ENCODE measurements around the gene TGM5. TPM values are rescaled to one million over a fixed set of nuclear protein-coding genes. Genes with fewer than 3 reads are reported as not detected.
A peak's percentile ranks its signal among the peaks of the same experiment; 100 is the strongest.

The TGM5 gene
- total RNA-seq, 8 experiments from 2014 or later: 0.33 to 4.4 TPM; not detected in 6

DNA sequence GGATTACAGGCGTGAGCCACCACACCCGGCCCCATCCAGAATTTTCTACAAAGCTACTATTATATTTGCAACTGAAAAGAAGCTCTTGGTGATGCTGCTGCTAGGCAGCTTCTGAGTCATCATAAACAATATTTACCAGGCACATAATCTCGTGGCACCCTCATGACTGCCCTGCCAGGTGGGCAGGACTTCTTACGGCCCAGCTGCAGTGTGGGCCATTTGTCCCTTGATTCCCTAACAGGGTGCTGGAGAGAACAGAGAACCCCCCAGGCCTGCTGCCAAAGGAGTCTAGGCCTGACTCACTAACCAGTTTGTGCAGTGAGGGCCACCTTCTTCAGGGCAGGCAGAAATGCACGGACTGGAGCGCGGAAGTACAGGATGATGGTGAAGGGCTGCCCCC is 50.8 kb downstream of the TGM5 start:
- 20 to 100% (median 75%) methylated on average over 1 to 6 of the region's 7 CpGs; no CpG with 5 or more reads in 4 of the 10 experiments for WGBS, 10 experiments

DNA sequence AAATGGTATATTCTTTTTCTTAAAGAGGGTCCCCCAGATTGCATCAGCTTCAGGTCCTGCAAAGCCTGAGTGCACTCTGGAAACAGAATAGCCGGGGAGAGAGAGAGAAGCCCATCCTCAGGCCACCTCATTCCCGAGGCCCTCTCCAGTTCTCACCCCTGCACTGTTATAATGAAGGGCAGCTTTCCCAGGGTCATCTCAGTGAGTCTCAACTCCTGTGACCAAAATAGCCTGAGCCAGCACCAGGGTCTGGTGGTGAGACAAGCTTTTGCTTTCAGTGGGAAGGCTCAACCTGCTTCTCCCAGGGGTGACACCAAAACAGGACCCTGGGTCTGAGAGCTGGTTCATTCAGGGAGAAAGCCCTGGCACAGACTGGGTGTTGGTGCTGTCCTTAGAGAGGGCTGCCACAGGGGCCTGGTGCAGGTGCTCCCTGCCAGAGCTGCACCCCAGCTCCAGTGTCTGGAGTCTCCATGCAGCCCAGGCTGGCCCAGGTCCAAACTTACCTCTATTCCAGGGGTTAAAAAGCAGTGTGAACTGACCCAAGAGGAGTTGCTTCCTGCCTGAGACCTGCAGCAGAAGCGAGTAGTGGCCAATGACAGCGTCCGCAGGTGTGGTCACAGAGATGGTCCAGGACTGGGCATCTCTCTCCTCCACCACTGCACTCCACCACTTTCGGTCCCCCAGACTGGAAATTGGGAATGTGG is 52.0 kb downstream of the TGM5 start:
- 27 to 100% (median 83%) methylated on average over 1 to 3 of the region's 6 CpGs; no CpG with 5 or more reads in 7 of the 10 experiments for WGBS, 10 experiments
- in situ Hi-C loops (cut with MboI; ENCODE audit: low pct_unique_long_range_greater_than_20kb in 2 of 9, low sequenced_read_pairs in 9 of 9, unreplicated experiment in 9 of 9): no loop called here
- ATAC-seq (replicated peaks in 6 of 8): no peak

More for the DNA sequence above, 50.8 kb downstream of the TGM5 start:
- ATAC-seq (replicated peaks in 6 of 8): peak in 3 of 8 experiments; percentile 36 to 45 (median 40)
- H3K27ac ChIP-seq: no peak overlapping the region
- no peaks in the 10 kb centered on the region for H3K4me1 ChIP-seq (replicated peaks in 1 of 2)
- in situ Hi-C loops (cut with MboI; ENCODE audit: low pct_unique_long_range_greater_than_20kb in 2 of 9, low sequenced_read_pairs in 9 of 9, unreplicated experiment in 9 of 9): no loop called here
- no peak overlapping the region for H3K4me3 ChIP-seq

DNA sequence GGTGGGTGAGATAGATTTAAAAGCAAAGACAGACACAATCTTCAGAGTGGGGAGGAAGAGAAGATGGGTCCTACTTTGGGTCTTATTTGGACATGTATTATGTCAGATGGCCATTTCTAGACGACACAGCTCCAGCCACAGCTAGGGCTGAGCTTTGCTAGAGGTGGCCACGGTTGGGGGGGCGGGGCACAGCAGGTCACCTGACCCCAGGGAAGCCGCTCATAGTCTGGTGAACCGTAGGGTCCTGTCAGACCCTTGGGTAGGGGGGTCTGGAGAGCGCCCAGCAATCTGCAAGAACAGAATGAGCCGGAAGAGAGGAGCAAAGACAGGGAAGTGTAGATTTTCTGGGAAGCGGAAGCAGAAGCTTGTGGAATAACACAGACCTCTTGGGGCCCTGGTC is 52.6 kb downstream of the TGM5 start:
- ATAC-seq (replicated peaks in 6 of 8): no peak
- 40 to 43% methylated on average over 1 to 2 of the region's 8 CpGs; no CpG with 5 or more reads in 8 of the 10 experiments for WGBS, 10 experiments
- H3K4me1 ChIP-seq (replicated peaks in 1 of 2): no peaks in the 10 kb centered on the region
- in situ Hi-C loops (cut with MboI; ENCODE audit: low pct_unique_long_range_greater_than_20kb in 2 of 9, low sequenced_read_pairs in 9 of 9, unreplicated experiment in 9 of 9): no loop called here
- H3K27ac ChIP-seq: no peak overlapping the region
- no peak overlapping the region for H3K4me3 ChIP-seq

More for the DNA sequence above, 52.0 kb downstream of the TGM5 start:
- no peak overlapping the region for H3K27ac ChIP-seq
- no peaks in the 10 kb centered on the region for H3K4me1 ChIP-seq (replicated peaks in 1 of 2)
- no peak overlapping the region for H3K4me3 ChIP-seq

DNA sequence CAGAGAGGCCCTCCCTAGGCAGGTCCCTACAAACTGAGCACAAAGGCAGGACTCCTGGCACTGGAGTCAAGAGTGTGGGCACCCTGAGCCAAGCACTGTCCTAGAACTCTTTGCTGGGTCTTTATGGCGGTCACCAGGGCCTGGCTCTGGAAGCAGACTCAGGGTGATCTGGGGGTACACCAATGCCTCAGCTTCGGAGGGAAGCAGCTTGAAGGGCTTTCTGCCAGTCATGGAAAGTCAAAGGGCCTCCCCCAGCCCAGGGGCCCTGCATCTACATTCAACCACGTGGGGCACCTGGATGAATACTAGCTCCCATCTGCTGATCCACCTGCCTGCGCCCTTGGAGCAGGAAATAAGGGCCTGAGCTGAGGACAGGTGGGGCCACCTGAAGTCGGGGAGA is 53.3 kb downstream of the TGM5 start:
- Histone ChIP-seq H3K27ac (no peak overlapping the region), H3K4me1 (replicated peaks in 1 of 2) (no peaks in the 10 kb centered on the region), H3K4me3 (no peak overlapping the region)
- WGBS, 10 experiments: 0 to 100% (median 82%) methylated on average over 1 to 4 of the region's 5 CpGs; no CpG with 5 or more reads in 4 of the 10 experiments
- in situ Hi-C loops (cut with MboI; ENCODE audit: low pct_unique_long_range_greater_than_20kb in 2 of 9, low sequenced_read_pairs in 9 of 9, unreplicated experiment in 9 of 9): no loop called here
- no peak for ATAC-seq (replicated peaks in 6 of 8)

DNA sequence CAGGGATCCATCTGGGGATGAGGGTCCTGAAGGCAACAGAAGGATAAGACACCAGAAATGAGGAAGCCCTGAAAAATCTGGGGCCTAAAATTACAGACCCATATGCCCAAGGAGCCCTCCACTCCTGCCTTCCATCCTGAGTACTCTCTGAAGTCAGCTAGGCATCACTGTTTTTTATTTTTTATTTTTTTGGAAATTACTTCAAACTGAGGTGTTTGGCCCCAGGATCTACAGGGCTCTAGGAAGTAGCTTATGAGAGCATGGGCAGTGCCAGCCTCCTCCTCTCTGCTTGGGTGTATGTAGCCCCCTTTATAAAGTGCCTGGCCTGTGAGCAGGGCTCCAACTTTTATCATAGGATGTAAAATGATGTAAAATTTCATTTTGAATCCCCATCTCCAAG is 53.8 kb downstream of the TGM5 start:
- ATAC-seq (replicated peaks in 6 of 8): no peak
- in situ Hi-C loops (cut with MboI; ENCODE audit: low pct_unique_long_range_greater_than_20kb in 2 of 9, low sequenced_read_pairs in 9 of 9, unreplicated experiment in 9 of 9): no loop called here

DNA sequence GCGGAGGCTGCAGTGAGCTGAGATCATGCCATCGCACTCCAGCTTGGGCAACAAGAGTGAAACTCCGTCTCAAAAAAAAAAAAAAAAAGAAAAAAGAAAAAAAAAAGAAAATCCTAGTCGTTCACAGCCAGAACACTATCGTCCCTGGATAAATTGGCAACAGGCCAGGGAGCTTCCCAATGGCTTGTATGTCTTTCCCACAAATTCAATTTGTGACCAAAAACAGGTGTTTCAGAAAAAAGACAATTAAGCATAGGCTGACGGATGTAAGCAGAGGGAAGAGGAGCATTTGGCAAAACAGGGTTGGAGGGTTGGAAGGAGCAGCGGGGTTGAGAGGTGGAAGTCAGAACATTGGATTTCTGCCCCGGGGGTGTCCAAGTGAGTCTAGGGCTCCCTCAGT is 54.4 kb downstream of the TGM5 start:
- 33 to 96% (median 76%) methylated on average over 2 to 8 of the region's 8 CpGs; no CpG with 5 or more reads in 1 of the 10 experiments for WGBS, 10 experiments
- ATAC-seq (replicated peaks in 6 of 8): no peak
- Histone ChIP-seq H3K27ac (no peak overlapping the region), H3K4me1 (replicated peaks in 1 of 2) (no peaks in the 10 kb centered on the region), H3K4me3 (no peak overlapping the region)
- in situ Hi-C loops (cut with MboI; ENCODE audit: low pct_unique_long_range_greater_than_20kb in 2 of 9, low sequenced_read_pairs in 9 of 9, unreplicated experiment in 9 of 9): no loop called here

More for the DNA sequence above, 53.8 kb downstream of the TGM5 start:
- Histone ChIP-seq H3K4me3 (no peak overlapping the region), H3K27ac (no peak overlapping the region), H3K4me1 (replicated peaks in 1 of 2) (no peaks in the 10 kb centered on the region)

DNA sequence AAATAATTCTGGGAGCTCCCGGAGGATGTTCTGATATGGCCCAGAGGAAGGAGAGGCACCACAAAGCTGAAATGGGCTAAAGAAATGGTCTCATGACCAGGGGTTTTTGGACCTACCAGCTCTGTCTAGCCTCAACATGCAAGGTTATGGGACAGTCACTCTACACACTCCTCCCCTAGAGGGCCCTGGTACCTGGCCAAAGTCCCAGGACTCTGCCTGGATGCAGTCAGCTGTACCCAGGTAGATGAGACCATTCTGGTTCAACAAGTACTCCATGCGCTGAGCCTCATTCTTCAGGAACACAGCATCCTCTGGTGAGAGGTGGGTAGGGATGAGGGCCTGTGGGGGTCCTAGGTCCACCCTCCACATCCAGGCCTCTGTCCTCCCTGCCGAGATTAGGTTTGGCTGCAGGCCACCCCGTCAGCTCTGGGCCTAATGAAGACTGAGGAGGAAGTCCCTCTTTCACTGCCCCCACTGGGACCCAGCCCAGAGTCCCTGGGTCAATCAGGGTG is 55.4 kb downstream of the TGM5 start:
- Histone ChIP-seq H3K27ac (no peak overlapping the region), H3K4me3 (no peak overlapping the region), H3K4me1 (replicated peaks in 1 of 2) (no peaks in the 10 kb centered on the region)
- 40 to 100% (median 89%) methylated on average over 1 to 3 of the region's 4 CpGs; no CpG with 5 or more reads in 4 of the 10 experiments for WGBS, 10 experiments
- no peak for ATAC-seq (replicated peaks in 6 of 8)
- in situ Hi-C loops (cut with MboI; ENCODE audit: low pct_unique_long_range_greater_than_20kb in 2 of 9, low sequenced_read_pairs in 9 of 9, unreplicated experiment in 9 of 9): no loop called here

DNA sequence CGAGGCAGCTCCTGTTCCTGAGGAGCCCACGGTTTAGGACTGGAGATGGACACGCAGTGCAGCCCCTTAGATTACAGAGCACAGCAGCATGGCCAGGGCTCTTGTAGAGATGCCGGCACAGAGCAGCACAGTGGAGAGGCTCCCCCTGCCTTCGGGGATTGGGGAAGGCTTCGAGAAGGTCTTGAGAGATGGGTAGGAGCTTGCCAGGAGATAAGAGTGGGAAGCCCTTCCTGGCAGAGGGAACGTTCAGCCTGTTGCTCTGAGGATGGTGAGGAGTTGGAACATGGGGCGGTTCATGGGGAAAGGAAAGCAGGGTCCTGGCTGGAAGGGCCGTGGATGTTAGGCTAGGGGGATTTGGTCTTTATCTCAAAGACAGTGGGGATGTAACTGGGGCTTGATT is 55.9 kb downstream of the TGM5 start:
- in situ Hi-C loops (cut with MboI; ENCODE audit: low pct_unique_long_range_greater_than_20kb in 2 of 9, low sequenced_read_pairs in 9 of 9, unreplicated experiment in 9 of 9): no loop called here
- Histone ChIP-seq H3K4me3 (no peak overlapping the region), H3K27ac (no peak overlapping the region), H3K4me1 (replicated peaks in 1 of 2) (no peaks in the 10 kb centered on the region)
- 0 to 80% (median 64%) methylated on average over 1 to 5 of the region's 9 CpGs; no CpG with 5 or more reads in 4 of the 10 experiments for WGBS, 10 experiments
- no peak for ATAC-seq (replicated peaks in 6 of 8)

DNA sequence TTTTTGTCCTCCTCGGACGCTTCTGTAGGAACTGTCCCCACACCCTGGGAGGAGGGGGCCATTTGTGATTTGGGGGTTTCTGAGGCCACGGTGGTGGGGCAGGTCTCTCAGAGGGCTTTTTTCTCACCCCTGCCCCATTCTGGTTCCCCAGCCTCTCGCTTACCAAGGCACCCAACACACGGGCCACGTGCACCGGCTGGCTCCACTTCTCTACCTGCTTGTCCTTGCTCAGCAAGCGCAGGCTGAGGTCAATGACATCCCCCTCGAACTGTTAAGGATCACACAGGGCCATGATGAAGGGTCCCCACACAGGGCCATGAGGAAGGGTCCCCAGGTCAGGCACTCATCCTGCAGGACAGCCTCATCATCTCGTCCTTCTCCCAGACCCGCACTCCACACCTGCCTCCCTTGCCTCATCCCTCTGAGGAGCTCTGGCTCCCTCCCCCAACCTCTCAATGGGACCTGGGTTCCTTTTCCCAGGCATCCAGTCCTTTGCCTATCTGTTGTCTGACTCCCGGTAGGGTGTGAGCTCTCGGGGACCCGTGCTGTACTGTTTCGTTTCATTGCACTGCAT is 56.5 kb downstream of the TGM5 start:
- WGBS, 10 experiments: 57 to 100% (median 68%) methylated on average over 1 to 6 of the region's 15 CpGs; no CpG with 5 or more reads in 3 of the 10 experiments
- no peak overlapping the region for H3K4me3 ChIP-seq
- in situ Hi-C loops (cut with MboI; ENCODE audit: low pct_unique_long_range_greater_than_20kb in 2 of 9, low sequenced_read_pairs in 9 of 9, unreplicated experiment in 9 of 9): no loop called here
- H3K27ac ChIP-seq: no peak overlapping the region
- H3K4me1 ChIP-seq (replicated peaks in 1 of 2): no peaks in the 10 kb centered on the region
- no peak for ATAC-seq (replicated peaks in 6 of 8)

DNA sequence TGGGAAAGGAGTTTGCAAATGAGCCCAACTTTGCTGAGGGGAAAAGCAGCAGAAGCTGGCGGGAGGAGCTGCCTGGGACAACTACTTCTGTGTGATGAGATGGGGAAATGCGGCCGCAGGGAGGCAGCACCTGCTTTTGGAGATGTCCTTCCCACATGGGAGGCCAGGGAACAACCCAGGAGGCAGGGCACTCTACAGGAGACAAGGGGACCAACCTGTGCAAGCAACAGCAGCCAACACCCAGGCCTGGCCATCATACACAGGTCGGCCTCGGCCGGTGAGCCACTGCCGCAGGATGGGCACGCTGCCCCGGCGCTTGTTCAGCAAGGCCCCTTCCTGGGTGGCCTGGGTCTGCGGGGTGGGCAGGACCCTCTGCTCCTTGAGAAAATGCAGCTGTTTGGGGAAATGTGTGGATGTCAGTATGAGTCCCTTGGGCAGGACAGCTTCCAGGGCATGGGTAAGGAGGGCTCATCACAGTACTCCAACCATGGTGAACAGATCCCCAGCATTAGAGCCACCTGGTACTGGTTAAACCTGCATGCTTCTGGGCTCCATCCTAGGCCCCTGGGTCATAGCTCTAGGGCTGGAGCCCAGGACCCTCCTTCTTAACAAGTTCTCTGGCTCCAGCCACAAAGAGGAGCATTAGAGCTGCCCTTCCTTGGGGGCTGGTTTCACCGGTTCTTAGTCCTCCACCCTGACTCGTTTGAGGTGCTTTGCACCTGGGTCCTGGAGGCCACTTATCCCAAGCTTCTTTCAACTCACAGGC is 57.5 kb downstream of the TGM5 start:
- Histone ChIP-seq H3K27ac (no peak overlapping the region), H3K4me3 (no peak overlapping the region), H3K4me1 (replicated peaks in 1 of 2) (no peaks in the 10 kb centered on the region)
- peak in 3 of 8 experiments; percentile 19 to 66 (median 59) for ATAC-seq (replicated peaks in 6 of 8)
- in situ Hi-C loops (cut with MboI; ENCODE audit: low pct_unique_long_range_greater_than_20kb in 2 of 9, low sequenced_read_pairs in 9 of 9, unreplicated experiment in 9 of 9): no loop called here
- 30 to 83% (median 75%) methylated on average over 1 to 9 of the region's 13 CpGs; no CpG with 5 or more reads in 5 of the 10 experiments for WGBS, 10 experiments

DNA sequence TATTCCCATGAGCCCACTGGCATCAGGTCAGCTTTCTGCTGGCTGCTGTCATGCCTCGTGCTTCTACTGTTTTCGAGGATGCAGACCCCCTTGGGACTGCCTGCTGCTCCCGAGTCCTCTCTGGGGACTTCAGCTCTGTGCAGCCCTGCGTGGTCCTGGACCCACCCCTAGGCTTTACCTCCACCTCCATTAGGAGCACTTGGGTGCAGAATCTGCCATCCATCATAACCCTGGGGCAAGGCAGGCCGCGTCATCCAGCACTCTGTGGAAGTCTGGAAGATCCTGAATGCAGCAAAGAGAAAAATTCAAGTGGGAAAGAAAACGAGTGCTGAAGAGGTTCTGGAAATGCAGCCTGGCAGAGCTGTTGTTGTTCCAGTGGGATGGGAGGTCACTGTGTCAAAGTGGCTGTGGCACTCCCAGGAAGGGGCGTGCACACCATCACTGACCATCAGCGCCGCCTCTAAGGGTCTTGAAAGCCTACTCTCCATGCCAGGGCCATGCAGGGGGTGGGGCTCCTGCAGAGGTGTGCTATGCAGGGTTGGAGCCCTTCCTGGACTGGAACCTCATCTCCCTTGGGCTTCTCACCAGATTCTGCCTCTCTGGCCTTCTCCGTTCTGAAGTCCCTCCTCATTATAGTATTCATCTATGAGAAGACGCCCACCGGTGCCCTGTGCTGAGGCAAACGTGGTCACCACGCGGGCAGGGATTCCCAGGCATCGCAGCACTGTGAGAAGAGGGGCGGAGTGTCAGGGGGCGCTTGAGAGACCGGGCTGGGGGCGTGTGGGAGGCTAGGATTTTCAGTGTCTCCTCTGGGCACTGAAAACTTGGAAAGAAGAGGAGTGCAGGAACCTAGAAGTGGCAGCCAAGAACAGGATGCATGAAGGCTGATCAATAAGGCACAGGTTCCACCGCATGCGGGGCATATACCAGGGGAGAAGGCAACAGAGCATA is 58.4 kb downstream of the TGM5 start:
- Histone ChIP-seq H3K27ac (no peak overlapping the region), H3K4me3 (no peak overlapping the region), H3K4me1 (replicated peaks in 1 of 2) (no peaks in the 10 kb centered on the region)
- in situ Hi-C loops (cut with MboI; ENCODE audit: low pct_unique_long_range_greater_than_20kb in 2 of 9, low sequenced_read_pairs in 9 of 9, unreplicated experiment in 9 of 9): no loop called here
- 17 to 76% (median 61%) methylated on average over 2 to 4 of the region's 23 CpGs; no CpG with 5 or more reads in 6 of the 10 experiments for WGBS, 10 experiments
- ATAC-seq (replicated peaks in 6 of 8): no peak

DNA sequence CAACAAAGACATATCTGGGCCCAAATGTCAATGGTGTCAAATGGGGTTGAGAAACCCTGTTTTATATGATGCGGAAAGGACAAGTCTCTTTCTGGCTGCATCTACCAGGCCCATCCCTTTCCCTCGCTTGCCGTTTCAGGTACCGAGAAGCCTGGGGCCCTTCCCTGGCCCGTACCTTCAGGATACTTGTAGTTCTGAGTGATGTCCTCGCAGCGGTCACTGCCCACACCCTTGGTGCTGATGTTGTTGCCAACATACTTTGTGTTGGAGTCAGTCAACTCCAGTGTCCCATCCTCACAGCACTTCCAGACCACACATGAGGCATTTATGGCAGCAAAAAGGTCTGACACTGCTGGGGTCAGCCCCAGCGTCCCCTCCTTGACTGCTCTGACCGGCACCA is 59.7 kb downstream of the TGM5 start:
- ATAC-seq (replicated peaks in 6 of 8): no peak
- H3K4me3 ChIP-seq: no peak overlapping the region
- in situ Hi-C loops (cut with MboI; ENCODE audit: low pct_unique_long_range_greater_than_20kb in 2 of 9, low sequenced_read_pairs in 9 of 9, unreplicated experiment in 9 of 9): no loop called here

More for the DNA sequence above, 59.7 kb downstream of the TGM5 start:
- H3K27ac ChIP-seq: no peak overlapping the region
- WGBS, 10 experiments: 70 to 92% (median 73%) methylated on average over 2 to 7 of the region's 9 CpGs; no CpG with 5 or more reads in 3 of the 10 experiments
- no peaks in the 10 kb centered on the region for H3K4me1 ChIP-seq (replicated peaks in 1 of 2)

Data from motor neuron (in vitro differentiated cells).